LNCAP (cell line): Measurements from ENCODE around the gene VILL.

ENCODE experiments used
- CTCF ChIP-seq: fragments of 450-650 bp; IDR thresholded peaks from 2 replicates; pipeline ENCODE4 v1.5.1; 2017; ENCODE audit warnings: mild to moderate bottlenecking

Gene VILL

GRCh38 chr3:38046821-38047220 is 56.2 kb downstream of the VILL start:
- TF ChIP-seq CTCF: no peak

GRCh38 chr3:38047896-38048295 is 57.3 kb downstream of the VILL start:
- no peak for TF ChIP-seq CTCF

GRCh38 chr3:38049358-38050126 is 59.0 kb downstream of the VILL start:
- TF ChIP-seq CTCF: no peak

- TF ChIP-seq CTCF: no peak
Observed at GRCh38 chr3:38051131-38051530, 60.5 kb downstream of the VILL start.

GRCh38 chr3:38054499-38055001 is 64.0 kb downstream of the VILL start:
- TF ChIP-seq CTCF: no peak
